Measurements from ENCODE around the gene USP12.

The USP12 gene

DNA sequence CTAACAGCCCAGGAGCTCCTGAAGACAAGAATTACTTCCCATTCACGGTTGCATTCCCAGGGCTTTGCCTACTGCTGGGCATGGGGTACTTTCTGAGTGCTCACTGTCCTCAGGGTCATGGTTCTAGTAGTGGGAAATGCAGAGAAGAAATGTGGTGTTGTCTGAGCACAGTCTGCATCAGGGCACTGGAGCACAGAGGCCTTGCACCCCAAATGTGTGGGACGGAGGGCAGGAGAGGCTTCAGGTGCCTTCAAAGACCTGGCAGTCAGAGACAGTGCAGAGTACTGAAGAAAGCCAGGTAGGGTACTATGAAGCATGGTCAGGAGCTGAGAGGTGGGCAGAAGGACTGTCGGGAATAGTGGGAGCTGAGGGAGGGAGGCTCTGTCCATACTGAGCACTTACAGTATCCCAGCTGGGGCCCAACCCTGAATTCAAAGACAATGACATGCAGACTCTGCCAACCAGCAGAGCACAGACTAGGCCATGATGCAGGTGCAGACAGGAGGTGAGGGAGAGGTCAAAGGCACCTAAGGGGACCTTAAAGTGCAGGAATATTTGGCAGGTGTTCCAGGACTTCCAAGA lies 144.4 kb downstream of the USP12 start:
- no peak for DNase-seq

DNA sequence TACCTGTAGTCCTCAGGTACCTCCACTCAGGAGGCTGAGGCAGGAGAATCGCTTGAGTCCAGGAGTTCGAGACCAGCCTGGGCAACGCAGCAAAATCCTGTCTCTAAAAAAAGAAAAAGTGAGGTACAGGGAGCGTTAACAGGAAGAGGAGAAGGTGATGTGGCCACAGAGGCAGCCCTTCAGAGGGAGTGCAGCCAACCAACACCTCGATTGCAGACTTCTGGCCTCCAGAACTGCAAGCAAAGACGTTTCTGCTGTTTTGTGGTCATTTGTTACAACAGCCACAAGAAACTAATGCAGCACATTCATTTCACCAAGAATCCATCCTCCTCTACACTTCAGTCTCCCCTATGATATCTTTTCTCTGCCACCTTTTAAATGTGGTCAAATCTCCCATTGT lies 145.2 kb downstream of the USP12 start:
- no peak for DNase-seq

DNA sequence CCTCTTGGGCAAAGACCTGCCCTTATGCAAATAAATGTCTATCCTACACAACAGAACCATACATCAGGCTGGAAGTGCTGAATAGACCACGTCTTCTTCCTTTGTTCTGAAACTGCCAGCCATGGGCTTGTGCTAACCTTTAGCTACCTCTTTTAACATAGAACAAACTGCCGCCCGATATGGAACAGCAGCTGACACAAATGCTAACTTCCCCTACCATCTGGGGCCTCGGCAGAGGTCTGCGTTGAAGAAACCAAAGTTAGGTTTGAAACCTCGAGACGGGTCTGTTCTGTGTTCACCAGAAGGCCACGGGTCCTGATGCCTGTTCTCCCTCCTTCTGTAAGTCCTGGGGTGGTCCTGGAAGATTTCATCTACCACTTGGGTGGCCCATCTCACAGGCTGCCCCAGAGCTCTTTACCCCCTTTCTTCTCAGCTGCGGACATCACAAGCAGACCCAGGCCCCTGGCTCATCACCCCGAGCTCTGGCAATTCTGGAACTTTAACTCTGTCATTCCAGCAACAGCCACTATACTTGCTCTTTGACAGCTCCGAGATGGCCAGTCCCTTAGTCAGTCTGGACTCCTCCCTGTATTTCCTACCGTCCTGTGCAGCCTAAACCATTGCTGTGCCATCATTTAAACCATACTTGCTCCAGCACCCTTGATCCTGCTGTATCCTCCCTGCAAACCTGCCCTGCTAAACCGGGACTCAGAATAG lies 146.7 kb downstream of the USP12 start:
- no peak for DNase-seq

DNA sequence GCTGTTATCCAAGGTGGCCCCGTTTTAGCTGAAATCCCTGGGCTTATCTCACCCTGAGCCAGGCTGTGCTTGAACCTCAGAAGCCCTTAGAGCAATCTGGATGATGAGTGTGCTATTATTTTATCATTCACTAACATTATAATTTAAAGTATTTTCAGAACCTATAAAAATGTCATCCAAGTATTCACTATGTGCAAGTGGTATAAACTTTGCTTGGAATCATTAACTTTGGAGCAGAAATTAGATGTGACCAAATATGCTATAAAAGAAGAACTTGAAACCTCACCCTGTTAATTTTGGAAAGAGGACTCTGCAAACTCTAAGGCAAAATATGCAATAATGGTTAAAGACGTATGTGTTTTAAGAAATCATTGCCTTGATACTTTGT lies 147.5 kb downstream of the USP12 start:
- no peak for DNase-seq

DNA sequence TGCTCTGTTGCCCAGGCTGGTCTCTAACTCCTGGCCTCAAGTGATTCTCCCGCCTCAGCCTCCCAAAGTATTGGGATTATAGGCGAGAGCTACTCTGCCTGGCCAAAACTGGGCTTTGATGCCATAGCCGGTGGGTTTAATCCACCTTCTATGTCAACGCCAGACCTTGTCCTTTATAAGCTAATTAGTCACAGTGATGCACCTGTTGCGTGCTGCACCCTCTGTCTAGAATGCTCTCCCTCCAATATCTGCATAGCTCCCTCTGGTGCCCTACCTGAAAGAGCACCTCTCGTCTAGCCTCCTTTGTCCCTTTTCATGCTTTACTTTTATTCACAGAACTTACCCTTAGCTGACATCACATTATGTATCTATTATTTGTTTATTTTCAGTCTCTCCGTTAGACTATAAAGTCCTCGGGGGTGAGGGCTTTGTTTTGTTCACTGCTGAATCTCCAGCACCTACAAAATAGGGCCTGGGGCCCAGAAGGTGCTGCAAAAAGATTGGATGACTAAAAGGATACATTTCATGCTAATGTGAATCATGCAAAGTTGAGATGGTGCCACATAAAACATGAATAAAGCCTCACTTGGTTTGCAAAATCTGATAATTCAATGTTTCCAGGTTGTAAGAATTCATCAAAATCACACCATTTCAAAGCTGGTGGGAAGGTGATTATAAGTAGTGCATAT lies 148.1 kb downstream of the USP12 start:
- DNase-seq = no peak

DNA sequence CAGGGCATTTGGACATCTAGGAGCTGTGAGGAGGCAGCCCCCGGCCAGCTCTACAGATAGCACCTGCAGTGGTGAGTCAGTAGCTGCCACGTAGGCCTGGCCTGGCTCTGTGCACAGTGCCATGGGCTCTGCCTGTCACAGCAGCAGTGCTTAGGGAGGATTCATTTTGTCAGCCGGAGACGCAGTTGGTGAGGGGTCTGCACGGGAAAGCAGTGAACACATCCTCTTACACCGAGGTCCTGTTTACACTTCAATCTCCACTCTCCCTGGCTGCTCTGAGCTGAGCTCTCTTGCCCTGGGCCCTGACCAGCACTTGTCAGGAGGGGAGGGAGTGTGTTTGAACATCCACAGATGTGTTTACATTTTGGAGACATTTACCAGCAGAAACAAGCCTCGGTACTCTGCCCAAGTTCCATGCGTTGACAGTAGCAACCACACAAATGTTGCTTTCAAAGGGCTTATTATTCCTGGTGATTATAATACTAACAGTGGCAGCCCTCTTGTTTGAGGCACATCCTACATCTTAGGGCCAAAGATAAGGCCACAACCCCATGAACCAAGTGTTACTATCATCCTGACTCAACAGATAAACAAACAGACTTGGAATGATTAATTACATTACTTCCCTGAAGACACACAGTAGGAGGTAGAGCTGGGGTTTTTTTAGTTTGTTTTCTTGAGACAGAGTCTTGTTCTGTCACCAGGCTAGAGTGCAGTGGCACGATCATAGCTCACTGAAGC lies 148.9 kb downstream of the USP12 start:
- peak; percentile 26 for DNase-seq

- no peak for DNase-seq
Measured at GRCh38 chr13:27020415-27020814, 151.2 kb downstream of the USP12 start.

DNA sequence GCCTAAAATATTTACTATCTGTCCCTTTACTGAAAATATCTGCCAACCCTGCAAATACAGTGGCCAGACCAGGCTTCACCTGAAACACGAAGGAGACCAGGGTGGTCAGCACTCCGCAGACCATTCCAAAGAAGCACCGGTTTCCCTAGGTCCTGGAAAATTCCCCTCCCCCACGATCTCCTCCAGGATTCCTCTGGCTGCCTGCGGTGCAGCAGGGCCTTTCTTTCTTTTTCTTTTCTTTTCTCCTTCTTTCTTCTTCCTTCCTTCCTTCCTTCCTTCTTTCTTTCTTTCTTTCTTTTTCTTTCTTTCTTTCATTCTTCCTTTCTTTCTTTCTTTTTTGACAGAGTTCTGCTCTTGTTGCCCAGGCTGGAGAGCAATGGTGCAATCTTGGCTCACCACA lies 152.7 kb downstream of the USP12 start:
- DNase-seq = no peak

DNA sequence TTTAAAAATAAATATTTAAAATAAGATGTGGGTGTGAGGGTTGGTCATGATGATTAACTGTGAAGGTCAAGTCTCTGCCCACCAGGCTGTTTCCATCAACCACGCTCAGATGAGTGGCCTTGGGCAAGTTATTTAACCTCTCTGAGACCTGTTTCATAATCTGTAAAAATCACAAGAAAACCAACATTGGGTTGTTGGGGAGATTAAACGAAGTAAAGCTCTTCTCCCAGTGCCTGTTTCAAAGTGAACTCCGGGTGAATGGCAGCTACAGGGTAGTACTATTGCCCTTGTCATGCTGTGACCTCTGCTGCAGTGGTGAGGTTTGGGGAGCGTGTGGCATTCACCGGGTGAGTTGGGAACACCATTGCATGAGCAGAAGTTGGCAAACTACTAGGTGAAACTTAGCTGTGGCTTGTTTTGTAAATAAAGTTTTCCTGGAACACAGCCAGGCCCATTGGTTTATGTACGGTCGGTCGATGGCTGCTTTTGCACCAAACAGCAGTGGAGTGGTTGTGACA lies 153.2 kb downstream of the USP12 start:
- no peak for DNase-seq

DNA sequence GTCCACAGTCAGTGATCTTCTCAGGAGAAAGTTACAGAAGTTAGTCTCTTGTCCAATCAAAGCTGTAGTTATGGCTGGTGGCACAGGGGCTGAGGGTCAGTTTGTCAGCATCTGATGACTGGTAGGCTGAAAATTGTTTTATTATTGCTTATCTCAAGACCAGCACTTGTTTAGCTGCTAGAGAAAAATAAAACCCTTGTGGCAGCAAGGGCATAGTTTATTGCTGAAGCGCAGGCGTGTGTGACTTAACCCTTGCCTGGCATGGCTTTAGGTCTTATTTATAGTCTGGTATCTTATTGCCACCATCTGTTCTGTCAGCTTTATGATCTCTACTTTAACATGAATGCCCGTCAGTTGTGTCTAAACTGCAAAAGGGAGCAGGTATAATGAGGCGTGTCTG lies 154.7 kb downstream of the USP12 start:
- no peak for DNase-seq
